A549 (cell line): ENCODE data around the gene MEF2A. TPM values are rescaled to one million over a fixed set of nuclear protein-coding genes. Genes with fewer than 3 reads are reported as not detected.
A peak's percentile ranks its signal among the peaks of the same experiment; 100 is the strongest.

Experiments used
- ATAC-seq, 2 experiments: fragments of 200-7000 bp in 1 of 2; fragments of >200 bp in 1 of 2; cut with Nextera tagmentation in 1 of 2; cut with Tn5 transposase in 1 of 2; 3 replicates each; pipeline versions ENCODE4 v1.8.0 to v1.9.1; 2018 to 2020; ENCODE audit warnings: mild to moderate bottlenecking in 1 of 2, moderate library complexity in 1 of 2
- CTCF ChIA-PET: fragments of 300-600 bp; sonication (Branson Sonifier 250); formaldehyde crosslinking; extraction: SDS; loops from one replicate; lab custom pipeline; 2021; ENCODE audit warnings: antibody characterized with exemption, inconsistent platforms; lab: Yijun Ruan, JAX
- POLR2A ChIA-PET: fragments of 350-600 bp; formaldehyde crosslinking; extraction: SDS; loops from one replicate; lab custom pipeline; 2021; ENCODE audit warnings: antibody characterized with exemption, inconsistent platforms; lab: Yijun Ruan, JAX
- DNase-seq, 2 experiments: peaks; one replicate each; pipeline versions ENCODE4 v3.0.0 to v3.0.0-alpha.2; 2011 to 2016; ENCODE audit warnings: low read depth in 1 of 2, low spot score in 1 of 2
- FAIRE-seq: peaks from 2 replicates; lab custom pipeline; 2011; peaks lifted over from hg19 to GRCh38; lab: Jason Lieb, UNC
- H3K27ac ChIP-seq, 2 experiments: fragments of >200 bp; sonication (Bioruptor Twin); formaldehyde crosslinking; 3 replicates each; pipeline ENCODE4 v1.5.1; 2016 to 2017
- H3K4me1 ChIP-seq: fragments of >200 bp; sonication (Bioruptor Twin); formaldehyde crosslinking; 3 replicates; pipeline ENCODE4 v1.6.1; 2016
- H3K4me2 ChIP-seq: fragments of >200 bp; sonication (Bioruptor Twin); formaldehyde crosslinking; 3 replicates; pipeline ENCODE4 v1.6.1; 2016
- H3K4me3 ChIP-seq: fragments of >200 bp; sonication (Bioruptor Twin); formaldehyde crosslinking; 3 replicates; pipeline ENCODE4 v1.5.1; 2016
- H3K9me3 ChIP-seq: fragments of >200 bp; sonication (Bioruptor Twin); formaldehyde crosslinking; 3 replicates; pipeline ENCODE4 v1.6.1; 2016
- BHLHE40 ChIP-seq: IDR thresholded peaks from 2 replicates; pipeline ENCODE4 v1.6.1; 2012; ENCODE audit warnings: low read depth, low read length, inconsistent platforms
- CBX2 ChIP-seq: fragments of 200-600 bp; sonication (generic); IDR thresholded peaks from 2 replicates; pipeline ENCODE4 v1.6.1; 2016; ENCODE audit warnings: low read depth, mild to moderate bottlenecking, borderline replicate concordance
- CBX8 ChIP-seq: fragments of 200-600 bp; sonication (generic); IDR thresholded peaks from 2 replicates; pipeline ENCODE4 v1.6.1; 2016
- CEBPB ChIP-seq, 2 experiments: fragments of >200 bp in 1 of 2; sonication (Bioruptor Twin) in 1 of 2; formaldehyde crosslinking in 1 of 2; IDR thresholded peaks; 2 replicates each; pipeline ENCODE4 v1.6.1; 2012 to 2016
- ESRRA ChIP-seq: fragments of 150-350 bp; IDR thresholded peaks from 2 replicates; pipeline ENCODE4 v1.6.1; 2014; ENCODE audit warnings: mild to moderate bottlenecking, low read length, borderline replicate concordance
- FOSL2 ChIP-seq, 2 experiments: fragments of 450-650 bp in 1 of 2; fragments of >200 bp in 1 of 2; sonication (Bioruptor Twin) in 1 of 2; formaldehyde crosslinking; IDR thresholded peaks; 2 replicates each; pipeline versions ENCODE4 v1.5.0 to v1.6.1; 2016 to 2020; ENCODE audit warnings: mild to moderate bottlenecking in 1 of 2, moderate library complexity in 1 of 2
- FOXS1 ChIP-seq: fragments of 250-450 bp; sonication (Bioruptor Pico); IDR thresholded peaks from 2 replicates; pipeline ENCODE4 v1.5.0; 2020; ENCODE audit warnings: mild to moderate bottlenecking, moderate library complexity
- HOXA7 ChIP-seq: fragments of 250-450 bp; sonication (Bioruptor Pico); IDR thresholded peaks from 2 replicates; pipeline ENCODE4 v1.5.0; 2020; ENCODE audit warnings: mild to moderate bottlenecking, moderate library complexity
- KDM1A ChIP-seq: fragments of 200-600 bp; sonication (generic); IDR thresholded peaks from 2 replicates; pipeline ENCODE4 v1.6.1; 2016; ENCODE audit warnings: low read depth, mild to moderate bottlenecking
- KDM5A ChIP-seq: fragments of 200-600 bp; sonication (generic); IDR thresholded peaks from 2 replicates; pipeline ENCODE4 v1.6.1; 2016; ENCODE audit warnings: antibody characterized with exemption, mild to moderate bottlenecking
- MAZ ChIP-seq: fragments of 150-350 bp; IDR thresholded peaks from 2 replicates; pipeline ENCODE4 v1.6.1; 2014; ENCODE audit warnings: antibody characterized with exemption, low read depth, low read length, borderline replicate concordance
- NFE2L2 ChIP-seq: fragments of 150-350 bp; conservative IDR thresholded peaks from 2 replicates; pipeline ENCODE4 v1.6.1; 2014; ENCODE audit warnings: low read length
- NPAS2 ChIP-seq: fragments of 250-450 bp; sonication (Bioruptor Pico); IDR thresholded peaks from 2 replicates; pipeline ENCODE4 v1.8.0; 2022; ENCODE audit warnings: mild to moderate bottlenecking, moderate library complexity, borderline replicate concordance
- NR3C1 ChIP-seq: fragments of >200 bp; sonication (Bioruptor Twin); formaldehyde crosslinking; IDR thresholded peaks from 3 replicates; pipeline ENCODE4 v1.6.1; 2017
- PHF8 ChIP-seq: fragments of 200-600 bp; sonication (generic); IDR thresholded peaks from 2 replicates; pipeline ENCODE4 v1.6.1; 2016; ENCODE audit warnings: low read depth, mild to moderate bottlenecking, antibody characterized with exemption, moderate library complexity, borderline replicate concordance
- RAD21 ChIP-seq, 2 experiments: fragments of >200 bp in 1 of 2; sonication (Bioruptor Twin) in 1 of 2; formaldehyde crosslinking in 1 of 2; IDR thresholded peaks in 1 of 2; conservative IDR thresholded peaks in 1 of 2; 2 replicates in 1 of 2; 3 replicates in 1 of 2; pipeline ENCODE4 v1.6.1; 2012 to 2018; ENCODE audit warnings: inconsistent platforms in 1 of 2
- RARB ChIP-seq: fragments of 250-450 bp; sonication (Bioruptor Pico); IDR thresholded peaks from 2 replicates; pipeline ENCODE4 v1.8.0; 2021; ENCODE audit warnings: mild to moderate bottlenecking, moderate library complexity
- TFCP2L1 ChIP-seq: fragments of 250-450 bp; sonication (Bioruptor Pico); IDR thresholded peaks from 2 replicates; pipeline ENCODE4 v1.5.0; 2021; ENCODE audit warnings: mild to moderate bottlenecking
- TP53 ChIP-seq: fragments of 250-450 bp; sonication (Bioruptor Pico); IDR thresholded peaks from 2 replicates; pipeline ENCODE4 v1.5.0; 2021; ENCODE audit warnings: mild to moderate bottlenecking, moderate library complexity
- ZC3H11A ChIP-seq: fragments of 450-650 bp; IDR thresholded peaks from 2 replicates; pipeline ENCODE4 v1.6.1; 2014; ENCODE audit warnings: antibody characterized with exemption, mild to moderate bottlenecking
- ZFP36 ChIP-seq: fragments of 450-650 bp; IDR thresholded peaks from 2 replicates; pipeline ENCODE4 v1.6.1; 2014; ENCODE audit warnings: borderline replicate concordance; ENCODE audit not compliant: partially characterized antibody
- ZNF302 ChIP-seq: fragments of 250-450 bp; sonication (Bioruptor Pico); IDR thresholded peaks from 2 replicates; pipeline ENCODE4 v1.9.0; 2021; ENCODE audit warnings: inconsistent platforms, mild to moderate bottlenecking, moderate library complexity
- ZSCAN20 ChIP-seq: fragments of 250-450 bp; sonication (Bioruptor Pico); IDR thresholded peaks from 2 replicates; pipeline ENCODE4 v1.8.0; 2022; ENCODE audit warnings: mild to moderate bottlenecking, moderate library complexity
- WGBS: methylation state at CpG from one replicate; pipeline ENCODE4 v1.1.6; 2017; ENCODE audit errors: missing lambda C conversion rate; 5-methylcytosine and 5-hydroxymethylcytosine counted together
- polyA plus RNA-seq, 4 experiments: library from polyadenylated mRNA; depleted of rRNA in 3 of 4; stranded (reverse); fragments of >200 nt; fragmentation: RNase III in 1 of 4; extraction: RNeasy Plus Mini Kit Qiagen cat#74134 plus additional on column Dnase treatment in 1 of 4; gene quantifications; 2 replicates in 3 of 4; 3 replicates in 1 of 4; pipeline ENCODE4 v1.2.3, GENCODE V29; 2011 to 2017
- TF ChIP-seq, protein P1 (sequence below): fragments of >200 bp; sonication (Bioruptor Twin); formaldehyde crosslinking; IDR thresholded peaks from 3 replicates; pipeline ENCODE4 v1.5.1; 2016
- TF ChIP-seq, protein P2 (sequence below): fragments of 150-350 bp; IDR thresholded peaks from 2 replicates; pipeline ENCODE4 v1.6.1; 2014; ENCODE audit warnings: low read depth, mild to moderate bottlenecking, low read length
- TF ChIP-seq, protein P3 (sequence below): fragments of 450-650 bp; IDR thresholded peaks from 2 replicates; pipeline ENCODE4 v1.6.1; 2014; ENCODE audit warnings: antibody characterized with exemption
- TF ChIP-seq, protein P4 (sequence below): IDR thresholded peaks from 2 replicates; pipeline ENCODE4 v1.6.1; 2012; ENCODE audit warnings: low read depth, borderline replicate concordance
- TF ChIP-seq, protein P5 (sequence below): fragments of >200 bp; sonication (Bioruptor Twin); formaldehyde crosslinking; IDR thresholded peaks from 3 replicates; pipeline ENCODE4 v1.6.1; 2016

The MEF2A gene
- polyA plus RNA-seq, 2 of the 4 experiments (the other 2 are of a cell fraction): 15.0 to 43.4 TPM

DNA sequence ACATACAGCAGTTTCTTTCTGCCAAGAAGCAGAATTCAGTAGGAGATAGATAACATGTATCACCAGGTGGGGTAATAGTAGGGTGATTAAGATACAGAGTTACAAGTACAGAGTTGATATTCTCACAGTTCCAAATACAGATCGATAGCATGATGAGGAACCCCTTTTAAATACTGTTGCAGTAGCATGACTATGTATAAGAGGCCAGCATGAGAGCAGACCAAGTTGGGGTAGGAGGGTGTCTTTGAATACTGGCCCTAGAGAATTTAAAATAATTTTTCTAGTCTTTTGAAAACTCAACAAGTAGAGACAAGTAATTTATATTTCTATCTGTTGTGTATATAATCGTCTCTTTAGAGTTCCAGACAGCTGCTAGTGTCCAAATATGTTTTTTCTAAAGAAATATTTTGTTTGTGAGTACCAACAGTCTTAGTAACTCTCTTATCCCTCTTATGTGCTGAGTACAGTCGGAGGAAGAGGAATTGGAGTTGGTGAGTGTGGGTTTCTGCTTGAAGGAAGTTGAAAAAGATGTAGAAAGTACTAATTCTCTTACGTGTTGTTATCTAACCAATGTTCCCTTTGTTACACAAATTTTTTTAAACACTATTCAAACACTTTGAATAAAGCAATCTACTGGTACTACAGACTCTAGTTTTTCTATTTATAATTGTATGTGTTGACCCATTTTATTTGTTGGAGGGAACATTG is 137.3 kb downstream of the MEF2A start:
- ChIA-PET CTCF (interaction anchor here (1.1 to 6.1 kb wide), 43 partner anchors 8 to 603 kb away, joined by 3 to 225 read pairs (median 13); partner anchors contain the start of genes LYSMD4 and SYNM), POLR2A (no interaction called here)
- FAIRE-seq: no peak
- Histone ChIP-seq H3K9me3 (no peaks in the 10 kb centered on the region), H3K27ac (peak overlapping the region; percentile 62 to 71), H3K4me2 (peak overlapping the region; percentile 78), H3K4me3 (no peak overlapping the region), H3K4me1 (peaks cover 22% of the 10 kb centered on the region)
- no peak for TF ChIP-seq ZSCAN20
- TF ChIP-seq ZC3H11A: no peak
- no peak for TF ChIP-seq CBX2
- TF ChIP-seq RAD21 (conservative IDR thresholded peaks at IDR 0.05 in 1 of 2, IDR thresholded peaks at IDR 0.05 in 1 of 2): no peak
- TF ChIP-seq NR3C1: no peak
- TF ChIP-seq TP53: no peak
- TF ChIP-seq KDM1A: no peak
- TF ChIP-seq RARB: no peak
- TF ChIP-seq FOSL2 (IDR thresholded peaks at IDR 0.05): no peak
- TF ChIP-seq FOSL2 (CRISPR knock-in tag; IDR thresholded peaks at IDR 0.05): no peak
- no peak for TF ChIP-seq ESRRA
- TF ChIP-seq, protein P1, sequence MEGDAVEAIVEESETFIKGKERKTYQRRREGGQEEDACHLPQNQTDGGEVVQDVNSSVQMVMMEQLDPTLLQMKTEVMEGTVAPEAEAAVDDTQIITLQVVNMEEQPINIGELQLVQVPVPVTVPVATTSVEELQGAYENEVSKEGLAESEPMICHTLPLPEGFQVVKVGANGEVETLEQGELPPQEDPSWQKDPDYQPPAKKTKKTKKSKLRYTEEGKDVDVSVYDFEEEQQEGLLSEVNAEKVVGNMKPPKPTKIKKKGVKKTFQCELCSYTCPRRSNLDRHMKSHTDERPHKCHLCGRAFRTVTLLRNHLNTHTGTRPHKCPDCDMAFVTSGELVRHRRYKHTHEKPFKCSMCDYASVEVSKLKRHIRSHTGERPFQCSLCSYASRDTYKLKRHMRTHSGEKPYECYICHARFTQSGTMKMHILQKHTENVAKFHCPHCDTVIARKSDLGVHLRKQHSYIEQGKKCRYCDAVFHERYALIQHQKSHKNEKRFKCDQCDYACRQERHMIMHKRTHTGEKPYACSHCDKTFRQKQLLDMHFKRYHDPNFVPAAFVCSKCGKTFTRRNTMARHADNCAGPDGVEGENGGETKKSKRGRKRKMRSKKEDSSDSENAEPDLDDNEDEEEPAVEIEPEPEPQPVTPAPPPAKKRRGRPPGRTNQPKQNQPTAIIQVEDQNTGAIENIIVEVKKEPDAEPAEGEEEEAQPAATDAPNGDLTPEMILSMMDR: no peak
- TF ChIP-seq, protein P2, sequence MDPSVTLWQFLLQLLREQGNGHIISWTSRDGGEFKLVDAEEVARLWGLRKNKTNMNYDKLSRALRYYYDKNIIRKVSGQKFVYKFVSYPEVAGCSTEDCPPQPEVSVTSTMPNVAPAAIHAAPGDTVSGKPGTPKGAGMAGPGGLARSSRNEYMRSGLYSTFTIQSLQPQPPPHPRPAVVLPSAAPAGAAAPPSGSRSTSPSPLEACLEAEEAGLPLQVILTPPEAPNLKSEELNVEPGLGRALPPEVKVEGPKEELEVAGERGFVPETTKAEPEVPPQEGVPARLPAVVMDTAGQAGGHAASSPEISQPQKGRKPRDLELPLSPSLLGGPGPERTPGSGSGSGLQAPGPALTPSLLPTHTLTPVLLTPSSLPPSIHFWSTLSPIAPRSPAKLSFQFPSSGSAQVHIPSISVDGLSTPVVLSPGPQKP: no peak
- no peak for DNase-seq
- 75% methylated on average over 4 of the region's 4 CpGs for WGBS
- no peak; a peak in 1 of 6 replicates for ATAC-seq

DNA sequence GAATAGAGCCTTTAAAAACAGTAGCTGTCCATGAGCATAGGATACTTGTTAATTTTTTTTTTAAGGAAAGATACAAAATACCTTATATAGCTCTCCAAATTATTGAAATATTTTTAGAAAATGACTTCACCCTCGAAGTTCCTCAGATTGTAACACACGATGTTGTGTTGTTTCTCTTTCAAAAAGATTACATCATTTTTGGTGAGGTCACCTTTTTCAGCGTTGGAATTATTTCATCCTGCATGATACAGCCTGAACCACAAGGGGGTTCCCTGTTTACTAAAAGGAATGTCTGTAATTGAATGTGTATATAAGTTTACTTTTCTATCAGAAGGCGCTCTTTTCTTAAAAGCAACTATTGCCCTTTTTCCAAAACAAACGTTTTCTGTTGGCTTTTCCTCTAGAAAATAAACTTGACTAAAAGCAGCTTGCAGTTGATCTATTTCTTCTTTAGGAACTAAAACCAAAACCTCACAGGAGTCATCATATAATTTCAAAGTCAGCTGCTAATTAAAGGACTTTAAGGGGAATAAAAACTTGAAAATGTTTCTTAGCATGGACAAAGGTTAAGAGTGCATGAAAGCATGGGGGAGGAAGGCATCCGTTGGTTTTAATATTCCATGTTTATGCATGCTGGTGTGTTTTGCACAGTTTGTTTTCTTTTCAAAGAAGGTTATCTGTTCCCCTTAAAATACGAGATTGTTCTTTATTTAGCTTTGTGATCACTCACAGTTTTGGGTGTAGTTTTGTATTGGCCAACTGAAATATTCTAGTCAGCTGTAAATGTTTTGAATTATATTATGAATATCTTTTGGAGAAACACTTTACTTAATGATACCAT is 138.0 kb downstream of the MEF2A start:
- no peak for FAIRE-seq
- POLR2A ChIA-PET: interaction anchor here (0.7 to 1.3 kb wide), 5 partner anchors 30 to 453 kb away, joined by 3 to 17 read pairs (median 5); partner anchors contain the start of genes LRRC28 and LYSMD4
- TF ChIP-seq TFCP2L1: no peak
- no peak for TF ChIP-seq PHF8
- TF ChIP-seq BHLHE40: no peak
- peak; percentile 60 to 70 for TF ChIP-seq CEBPB (IDR thresholded peaks at IDR 0.05)
- no peak for TF ChIP-seq FOXS1 (CRISPR knock-in tag)
- no peak for TF ChIP-seq CBX2
- TF ChIP-seq ZSCAN20: no peak
- TF ChIP-seq NPAS2 (CRISPR knock-in tag): no peak
- no peak for TF ChIP-seq ZNF302 (CRISPR knock-in tag)
- no peak for TF ChIP-seq HOXA7 (CRISPR knock-in tag)
- peak; percentile 24 to 28; a peak in 2 of 5 replicates for TF ChIP-seq RAD21 (conservative IDR thresholded peaks at IDR 0.05 in 1 of 2, IDR thresholded peaks at IDR 0.05 in 1 of 2)
- TF ChIP-seq TP53: no peak
- TF ChIP-seq, protein P3, sequence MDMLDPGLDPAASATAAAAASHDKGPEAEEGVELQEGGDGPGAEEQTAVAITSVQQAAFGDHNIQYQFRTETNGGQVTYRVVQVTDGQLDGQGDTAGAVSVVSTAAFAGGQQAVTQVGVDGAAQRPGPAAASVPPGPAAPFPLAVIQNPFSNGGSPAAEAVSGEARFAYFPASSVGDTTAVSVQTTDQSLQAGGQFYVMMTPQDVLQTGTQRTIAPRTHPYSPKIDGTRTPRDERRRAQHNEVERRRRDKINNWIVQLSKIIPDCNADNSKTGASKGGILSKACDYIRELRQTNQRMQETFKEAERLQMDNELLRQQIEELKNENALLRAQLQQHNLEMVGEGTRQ: no peak
- no peak for TF ChIP-seq NFE2L2
- TF ChIP-seq KDM1A: no peak
- TF ChIP-seq, protein P4, sequence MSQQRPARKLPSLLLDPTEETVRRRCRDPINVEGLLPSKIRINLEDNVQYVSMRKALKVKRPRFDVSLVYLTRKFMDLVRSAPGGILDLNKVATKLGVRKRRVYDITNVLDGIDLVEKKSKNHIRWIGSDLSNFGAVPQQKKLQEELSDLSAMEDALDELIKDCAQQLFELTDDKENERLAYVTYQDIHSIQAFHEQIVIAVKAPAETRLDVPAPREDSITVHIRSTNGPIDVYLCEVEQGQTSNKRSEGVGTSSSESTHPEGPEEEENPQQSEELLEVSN: no peak
- TF ChIP-seq, protein P5, sequence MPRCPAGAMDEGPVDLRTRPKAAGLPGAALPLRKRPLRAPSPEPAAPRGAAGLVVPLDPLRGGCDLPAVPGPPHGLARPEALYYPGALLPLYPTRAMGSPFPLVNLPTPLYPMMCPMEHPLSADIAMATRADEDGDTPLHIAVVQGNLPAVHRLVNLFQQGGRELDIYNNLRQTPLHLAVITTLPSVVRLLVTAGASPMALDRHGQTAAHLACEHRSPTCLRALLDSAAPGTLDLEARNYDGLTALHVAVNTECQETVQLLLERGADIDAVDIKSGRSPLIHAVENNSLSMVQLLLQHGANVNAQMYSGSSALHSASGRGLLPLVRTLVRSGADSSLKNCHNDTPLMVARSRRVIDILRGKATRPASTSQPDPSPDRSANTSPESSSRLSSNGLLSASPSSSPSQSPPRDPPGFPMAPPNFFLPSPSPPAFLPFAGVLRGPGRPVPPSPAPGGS: peak; percentile 21; the same call in 1 of the 3 replicates
- no peak for TF ChIP-seq KDM5A
- TF ChIP-seq FOSL2 (IDR thresholded peaks at IDR 0.05): no peak
- peak; percentile 57 for TF ChIP-seq FOSL2 (CRISPR knock-in tag; IDR thresholded peaks at IDR 0.05)
- TF ChIP-seq ZFP36: no peak
- no peak for TF ChIP-seq MAZ
- TF ChIP-seq CBX8: no peak
- no peak for TF ChIP-seq NR3C1
- TF ChIP-seq ZC3H11A: no peak

More for the DNA sequence above, 138.0 kb downstream of the MEF2A start:
- DNase-seq (peak; percentile 62 to 81), ATAC-seq (peak; percentile 81 to 82)
- Histone ChIP-seq H3K27ac (peak overlapping the region; percentile 62 to 71; a peak in 5 of 6 replicates), H3K9me3 (no peaks in the 10 kb centered on the region), H3K4me3 (peak overlapping the region; percentile 22; the same call in 1 of the 3 replicates), H3K4me1 (peaks cover 29% of the 10 kb centered on the region), H3K4me2 (peak overlapping the region; percentile 78)
- CTCF ChIA-PET: interaction anchor here (0.5 to 6.1 kb wide), 101 partner anchors 8 to 1261 kb away, joined by 3 to 225 read pairs (median 6); partner anchors contain the start of genes LRRC28, LYSMD4, MEF2A and SYNM
- 15% methylated on average over 7 of the region's 7 CpGs for WGBS
